HG03196 (cell line): ENCODE data around the gene CNN2.

ENCODE experiments used
- ATAC-seq: cut with Tn5 transposase; IDR thresholded peaks from one replicate; pipeline ENCODE4 v1.9.1; 2021; ENCODE audit not compliant: unreplicated experiment

The CNN2 gene

GRCh38 chr19:1047696-1048147, 21.3 kb downstream of the CNN2 start:
- ATAC-seq: no peak

GRCh38 chr19:1049106-1049505, 22.7 kb downstream of the CNN2 start:
- ATAC-seq: no peak

- ATAC-seq: no peak
These were observed 23.4 kb downstream of the CNN2 start for GRCh38 chr19:1049800-1050199.

GRCh38 chr19:1050989-1051788, 24.8 kb downstream of the CNN2 start:
- ATAC-seq: no peak

GRCh38 chr19:1051791-1052190, 25.4 kb downstream of the CNN2 start:
- ATAC-seq: no peak

- ATAC-seq: no peak
These were observed 26.1 kb downstream of the CNN2 start for GRCh38 chr19:1052349-1052975.

- ATAC-seq: no peak
These were observed 27.0 kb downstream of the CNN2 start for GRCh38 chr19:1053176-1054101.

- ATAC-seq: no peak
These were observed 28.0 kb downstream of the CNN2 start for GRCh38 chr19:1054102-1055027.

GRCh38 chr19:1055028-1055425, 28.6 kb downstream of the CNN2 start:
- ATAC-seq: no peak

- no peak for ATAC-seq
These were observed 29.6 kb downstream of the CNN2 start for GRCh38 chr19:1055886-1056620.

- no peak for ATAC-seq
These were observed 30.9 kb downstream of the CNN2 start for GRCh38 chr19:1057176-1057855.

- ATAC-seq: no peak
These were observed 31.7 kb downstream of the CNN2 start for GRCh38 chr19:1058112-1058511.

GRCh38 chr19:1060689-1061088, 34.3 kb downstream of the CNN2 start:
- ATAC-seq: no peak

- ATAC-seq: no peak
These were observed 35.6 kb downstream of the CNN2 start for GRCh38 chr19:1061987-1062386.

GRCh38 chr19:1062387-1063029, 36.1 kb downstream of the CNN2 start:
- no peak for ATAC-seq

GRCh38 chr19:1063030-1063908, 36.9 kb downstream of the CNN2 start:
- ATAC-seq: no peak

- no peak for ATAC-seq
These were observed 37.7 kb downstream of the CNN2 start for GRCh38 chr19:1063909-1064660.
